Mesendoderm (in vitro differentiated cells): ENCODE results near the gene TINAG.

ENCODE experiments used
- DNase-seq: peaks from one replicate; pipeline ENCODE4 v3.0.0; 2013
- H2AK5ac ChIP-seq: 2 replicates; pipeline ENCODE4 v1.6.1; 2013; ENCODE audit warnings: low read length, inconsistent platforms
- H2BK120ac ChIP-seq: 2 replicates; pipeline ENCODE4 v1.6.1; 2013; ENCODE audit warnings: low read depth, mild to moderate bottlenecking, low read length, moderate library complexity, mixed read lengths
- H2BK15ac ChIP-seq: replicated peaks from 2 replicates; pipeline ENCODE4 v1.6.1; 2013; ENCODE audit warnings: low read depth, mild to moderate bottlenecking, moderate library complexity
- H2BK5ac ChIP-seq: 2 replicates; pipeline ENCODE4 v1.6.1; 2013; ENCODE audit warnings: low read length, inconsistent platforms
- H3K18ac ChIP-seq: 2 replicates; pipeline ENCODE4 v1.6.1; 2013; ENCODE audit warnings: mild to moderate bottlenecking, low read length, mixed read lengths
- H3K23ac ChIP-seq: one replicate; pipeline ENCODE4 v1.6.1; 2013; ENCODE audit warnings: low read length
- H3K27ac ChIP-seq: 2 replicates; pipeline ENCODE4 v1.5.1; 2013; ENCODE audit warnings: low read depth, mild to moderate bottlenecking, inconsistent platforms, low read length, moderate library complexity
- H3K27me3 ChIP-seq: 2 replicates; pipeline ENCODE4 v1.6.1; 2013; ENCODE audit warnings: low read length, control low read depth, mild to moderate bottlenecking, inconsistent platforms; ENCODE audit not compliant: insufficient read depth, poor library complexity
- H3K36me3 ChIP-seq: 2 replicates; pipeline ENCODE4 v1.6.1; 2013; ENCODE audit warnings: low read length, inconsistent platforms; ENCODE audit not compliant: control insufficient read depth, insufficient read depth
- H3K4ac ChIP-seq: one replicate; pipeline ENCODE4 v1.6.1; 2013; ENCODE audit warnings: low read depth, mild to moderate bottlenecking, low read length, moderate library complexity
- H3K4me1 ChIP-seq: 2 replicates; pipeline ENCODE4 v1.6.1; 2013; ENCODE audit warnings: low read depth, low read length, inconsistent platforms; ENCODE audit not compliant: control insufficient read depth
- H3K4me2 ChIP-seq: 2 replicates; pipeline ENCODE4 v1.6.1; 2013; ENCODE audit warnings: low read length
- H3K4me3 ChIP-seq: 2 replicates; pipeline ENCODE4 v1.5.1; 2013; ENCODE audit warnings: mild to moderate bottlenecking, low read length
- H3K56ac ChIP-seq: one replicate; pipeline ENCODE4 v1.6.1; 2013; ENCODE audit warnings: low read length
- H3K79me1 ChIP-seq: 2 replicates; pipeline ENCODE4 v1.6.1; 2013; ENCODE audit warnings: low read length, inconsistent platforms
- H3K79me2 ChIP-seq: 2 replicates; pipeline ENCODE4 v1.6.1; 2013; ENCODE audit warnings: mild to moderate bottlenecking, low read length; ENCODE audit not compliant: control insufficient read depth, insufficient read depth
- H3K9ac ChIP-seq: 2 replicates; pipeline ENCODE4 v1.6.1; 2013; ENCODE audit warnings: low read length, inconsistent platforms
- H4K5ac ChIP-seq: one replicate; pipeline ENCODE4 v1.6.1; 2013; ENCODE audit warnings: low read length
- H4K8ac ChIP-seq: one replicate; pipeline ENCODE4 v1.6.1; 2013; ENCODE audit warnings: low read depth, mild to moderate bottlenecking, control low read depth, low read length, moderate library complexity
- WGBS: extraction: QIAGEN DNeasy Blood & Tissue Kit; methylation state at CpG from one replicate; pipeline ENCODE4 v1.1.7; 2013; ENCODE audit warnings: low lambda C conversion rate, missing lambda C conversion rate; ENCODE audit not compliant: insufficient coverage; ENCODE audit errors: extremely low coverage; 5-methylcytosine and 5-hydroxymethylcytosine counted together

Gene TINAG

GRCh38 chr6:54431466-54431865, 123.2 kb downstream of the TINAG start:
- no peak overlapping the region for H3K4me3 ChIP-seq
- no peak for DNase-seq
- H2BK15ac ChIP-seq = no peak overlapping the region
- no peak overlapping the region for H3K4me2 ChIP-seq
- no peak overlapping the region for H3K9ac ChIP-seq
- H3K79me2 ChIP-seq = no peaks in the 10 kb centered on the region
- no peaks in the 10 kb centered on the region for H3K27me3 ChIP-seq
- H2BK5ac ChIP-seq = no peak overlapping the region
- H3K4me1 ChIP-seq = no peaks in the 10 kb centered on the region
- no CpG with 5 or more reads among the region's 2 CpGs for WGBS
- no peak overlapping the region for H4K5ac ChIP-seq
- no peak overlapping the region for H2BK120ac ChIP-seq
- H3K18ac ChIP-seq = no peak overlapping the region
- no peak overlapping the region for H3K23ac ChIP-seq
- no peak overlapping the region for H4K8ac ChIP-seq
- no peak overlapping the region for H3K56ac ChIP-seq
- H3K36me3 ChIP-seq = no peaks in the 10 kb centered on the region
- H2AK5ac ChIP-seq = no peak overlapping the region
- H3K79me1 ChIP-seq = no peaks in the 10 kb centered on the region
- H3K27ac ChIP-seq = no peak overlapping the region
- H3K4ac ChIP-seq = no peak overlapping the region
